H9 (cell line): ENCODE data around the gene ATF7. TPM values are rescaled to one million over a fixed set of nuclear protein-coding genes. Genes with fewer than 3 reads are reported as not detected.

Experiments used
- DNase-seq: peaks from one replicate; pipeline ENCODE4 v3.0.0-alpha.2; 2017
- H2AFZ ChIP-seq: one replicate; pipeline ENCODE4 v1.6.1; 2013; ENCODE audit warnings: mild to moderate bottlenecking, low read length, control low read depth, moderate library complexity
- H2AK5ac ChIP-seq: 2 replicates; pipeline ENCODE4 v1.6.1; 2013; ENCODE audit warnings: low read length, control low read depth, mixed read lengths; ENCODE audit not compliant: insufficient read length
- H2BK120ac ChIP-seq: one replicate; pipeline ENCODE4 v1.6.1; 2013; ENCODE audit warnings: low read depth, mild to moderate bottlenecking, low read length, control low read depth, inconsistent platforms; ENCODE audit not compliant: poor library complexity, severe bottlenecking
- H2BK12ac ChIP-seq: 2 replicates; pipeline ENCODE4 v1.6.1; 2013; ENCODE audit warnings: low read length, control low read depth, mixed read lengths, low read depth; ENCODE audit not compliant: insufficient read length
- H2BK15ac ChIP-seq: 2 replicates; pipeline ENCODE4 v1.6.1; 2013; ENCODE audit warnings: low read depth, low read length, control low read depth
- H2BK20ac ChIP-seq: one replicate; pipeline ENCODE4 v1.6.1; 2013; ENCODE audit warnings: low read depth, mild to moderate bottlenecking, low read length, control low read depth, inconsistent platforms; ENCODE audit not compliant: poor library complexity, severe bottlenecking
- H2BK5ac ChIP-seq: 2 replicates; pipeline ENCODE4 v1.6.1; 2013; ENCODE audit warnings: low read length, control low read depth, mixed read lengths; ENCODE audit not compliant: insufficient read length
- H3K14ac ChIP-seq: 2 replicates; pipeline ENCODE4 v1.6.1; 2013; ENCODE audit warnings: low read length, control low read depth; ENCODE audit not compliant: insufficient read depth
- H3K18ac ChIP-seq: 2 replicates; pipeline ENCODE4 v1.6.1; 2013; ENCODE audit warnings: low read depth, mild to moderate bottlenecking, mixed read lengths, low read length, control low read depth; ENCODE audit not compliant: insufficient read length
- H3K23ac ChIP-seq: 2 replicates; pipeline ENCODE4 v1.6.1; 2013; ENCODE audit warnings: low read length, control low read depth, mixed read lengths, low read depth; ENCODE audit not compliant: insufficient read length
- H3K23me2 ChIP-seq: 2 replicates; pipeline ENCODE4 v1.6.1; 2013; ENCODE audit warnings: low read depth, mild to moderate bottlenecking, mixed read lengths, low read length, control low read depth; ENCODE audit not compliant: insufficient read length, poor library complexity, severe bottlenecking
- H3K27ac ChIP-seq: 2 replicates; pipeline ENCODE4 v1.5.1; 2013; ENCODE audit warnings: low read length, control low read depth, mixed read lengths, low read depth; ENCODE audit not compliant: insufficient read length
- H3K27me3 ChIP-seq: 2 replicates; pipeline ENCODE4 v1.6.1; 2013; ENCODE audit warnings: low read length, control low read depth, inconsistent platforms; ENCODE audit not compliant: insufficient read depth
- H3K4ac ChIP-seq: 2 replicates; pipeline ENCODE4 v1.6.1; 2013; ENCODE audit warnings: low read depth, mild to moderate bottlenecking, control low read depth, inconsistent platforms, low read length, moderate library complexity
- H3K4me1 ChIP-seq: 2 replicates; pipeline ENCODE4 v1.6.1; 2013; ENCODE audit warnings: low read length, control low read depth, inconsistent platforms; ENCODE audit not compliant: insufficient read depth
- H3K4me2 ChIP-seq: 2 replicates; pipeline ENCODE4 v1.6.1; 2013; ENCODE audit warnings: low read length, control low read depth, mixed read lengths; ENCODE audit not compliant: insufficient read length, insufficient read depth
- H3K56ac ChIP-seq: 2 replicates; pipeline ENCODE4 v1.6.1; 2013; ENCODE audit warnings: low read depth, mild to moderate bottlenecking, mixed read lengths, low read length, control low read depth; ENCODE audit not compliant: insufficient read length
- H3K79me1 ChIP-seq: 2 replicates; pipeline ENCODE4 v1.6.1; 2013; ENCODE audit warnings: low read depth, mild to moderate bottlenecking, moderate library complexity, low read length, control low read depth, inconsistent platforms; ENCODE audit not compliant: insufficient read depth, poor library complexity, severe bottlenecking
- H3K79me2 ChIP-seq: 2 replicates; pipeline ENCODE4 v1.6.1; 2013; ENCODE audit warnings: low read length, control low read depth, inconsistent platforms; ENCODE audit not compliant: insufficient read depth
- H3K9ac ChIP-seq: 2 replicates; pipeline ENCODE4 v1.6.1; 2013; ENCODE audit warnings: low read length, control low read depth, mixed read lengths; ENCODE audit not compliant: insufficient read length; ENCODE audit errors: extremely low read depth
- H3K9me3 ChIP-seq: one replicate; pipeline ENCODE4 v1.6.1; 2013; ENCODE audit warnings: low read depth, low read length, inconsistent platforms; ENCODE audit not compliant: control insufficient read depth
- H3T11ph ChIP-seq: one replicate; pipeline ENCODE4 v1.6.1; 2013; ENCODE audit warnings: mild to moderate bottlenecking, low read length, control low read depth, inconsistent platforms
- H4K20me1 ChIP-seq: one replicate; pipeline ENCODE4 v1.6.1; 2013; ENCODE audit not compliant: control insufficient read depth, insufficient read length, insufficient read depth
- H4K5ac ChIP-seq: 2 replicates; pipeline ENCODE4 v1.6.1; 2013; ENCODE audit warnings: low read depth, mild to moderate bottlenecking, mixed read lengths, low read length, control low read depth; ENCODE audit not compliant: insufficient read length
- H4K8ac ChIP-seq: replicated peaks from 2 replicates; pipeline ENCODE4 v1.6.1; 2013; ENCODE audit warnings: low read length, control low read depth, mixed read lengths, low read depth; ENCODE audit not compliant: insufficient read length
- H4K91ac ChIP-seq: 2 replicates; pipeline ENCODE4 v1.6.1; 2013; ENCODE audit warnings: low read depth, mild to moderate bottlenecking, moderate library complexity, mixed read lengths, low read length, control low read depth; ENCODE audit not compliant: insufficient read length
- H3K27ac Mint-ChIP-seq, 3 experiments: 2 replicates in 2 of 3; 3 replicates in 1 of 3; pipeline ENCODE4 v1.8.0; 2020 to 2021; ENCODE audit warnings: mixed read lengths in 3 of 3, mild to moderate bottlenecking in 1 of 3, moderate library complexity in 1 of 3
- H3K27me3 Mint-ChIP-seq: 2 replicates; pipeline ENCODE4 v1.8.0; 2021; ENCODE audit warnings: low read depth, mild to moderate bottlenecking, moderate library complexity, mixed read lengths
- H3K36me3 Mint-ChIP-seq, 3 experiments: 2 replicates in 2 of 3; 3 replicates in 1 of 3; pipeline ENCODE4 v1.8.0; 2020 to 2021; ENCODE audit warnings: low read depth in 3 of 3, mixed read lengths in 3 of 3; ENCODE audit not compliant: insufficient read depth in 1 of 3
- H3K4me1 Mint-ChIP-seq, 2 experiments: 2 replicates each; pipeline ENCODE4 v1.8.0; 2020; ENCODE audit warnings: mixed read lengths in 2 of 2
- H3K4me3 Mint-ChIP-seq, 2 experiments: 2 replicates in 1 of 2; 3 replicates in 1 of 2; pipeline ENCODE4 v1.8.0; 2020 to 2021; ENCODE audit warnings: mild to moderate bottlenecking in 2 of 2, mixed read lengths in 2 of 2, moderate library complexity in 1 of 2
- H3K9me3 Mint-ChIP-seq, 2 experiments: 2 replicates in 1 of 2; 3 replicates in 1 of 2; pipeline ENCODE4 v1.8.0; 2020; ENCODE audit warnings: mild to moderate bottlenecking in 2 of 2, mixed read lengths in 2 of 2, moderate library complexity in 1 of 2
- CTCF ChIP-seq: fragments of 200-600 bp; sonication (generic); conservative IDR thresholded peaks from 3 replicates; pipeline ENCODE4 v1.8.0; 2021; ENCODE audit warnings: antibody characterized with exemption, mild to moderate bottlenecking
- WGBS: extraction: QIAGEN DNeasy Blood & Tissue Kit; methylation state at CpG from one replicate; pipeline ENCODE4 v1.1.7; 2013; ENCODE audit warnings: missing lambda C conversion rate, low lambda C conversion rate, mixed read lengths; ENCODE audit not compliant: insufficient read length; ENCODE audit errors: extremely low coverage; 5-methylcytosine and 5-hydroxymethylcytosine counted together
- total RNA-seq: library from RNA; stranded (reverse); gene quantifications from 2 replicates; pipeline ENCODE4 v1.2.1, GENCODE V29; 2021

ATF7 gene
- total RNA-seq, 1 experiment from 2014 or later: 17.7 TPM

GRCh38 chr12:53516758-53517455 is 109.3 kb downstream of the ATF7 start:
- H3K27ac ChIP-seq: no peak overlapping the region
- H4K91ac ChIP-seq: no peak overlapping the region
- peak overlapping the region in 1 of 3 experiments; percentile 66; a peak in 2 of 7 replicates for H3K27ac Mint-ChIP-seq
- H3K4me2 ChIP-seq: no peak overlapping the region
- H4K5ac ChIP-seq: no peak overlapping the region
- peaks cover 8 to 41% (median 9%) of the 10 kb centered on the region in 3 experiments; a peak in 4 of 7 replicates for H3K36me3 Mint-ChIP-seq
- H3K79me2 ChIP-seq: no peaks in the 10 kb centered on the region
- no peak overlapping the region for H2BK120ac ChIP-seq
- no peaks in the 10 kb centered on the region for H3K9me3 Mint-ChIP-seq
- H2AFZ ChIP-seq: no peak overlapping the region
- no peaks in the 10 kb centered on the region for H3K27me3 Mint-ChIP-seq
- no peak overlapping the region for H4K8ac ChIP-seq
- H3K56ac ChIP-seq: no peak overlapping the region
- H3K14ac ChIP-seq: no peak overlapping the region
- no peak overlapping the region for H2BK12ac ChIP-seq
- no peaks in the 10 kb centered on the region for H4K20me1 ChIP-seq
- no peaks in the 10 kb centered on the region for H3K27me3 ChIP-seq
- no peaks in the 10 kb centered on the region; the same call in 1 of the 2 replicates for H3K4me1 ChIP-seq
- H2BK15ac ChIP-seq: no peak overlapping the region
- no peak overlapping the region for H2AK5ac ChIP-seq
- TF ChIP-seq CTCF: no peak
- H3K23ac ChIP-seq: no peak overlapping the region
- no peaks in the 10 kb centered on the region for H3K23me2 ChIP-seq
- H3K9ac ChIP-seq: no peak overlapping the region
- H3K9me3 ChIP-seq: no peaks in the 10 kb centered on the region
- no peak overlapping the region for H2BK5ac ChIP-seq
- no peak for DNase-seq
- H3T11ph ChIP-seq: no peak overlapping the region
- H3K79me1 ChIP-seq: no peaks in the 10 kb centered on the region
- H3K4me1 Mint-ChIP-seq: peaks cover 0 to 8% of the 10 kb centered on the region in 2 experiments; a peak in 3 of 4 replicates
- WGBS: no CpG with 5 or more reads among the region's 13 CpGs
- H2BK20ac ChIP-seq: no peak overlapping the region
- no peak overlapping the region for H3K4me3 Mint-ChIP-seq
- H3K18ac ChIP-seq: no peak overlapping the region
- no peak overlapping the region for H3K4ac ChIP-seq
